Inflammatory macrophage treated with lipopolysaccharide for 1 hour (primary cell): ENCODE results near the gene PRXL2A.
"Not testable (repeated sequence)": the region's sequence is repeated elsewhere in the genome, so short reads cannot be mapped to it uniquely, and the experiment has no call there.

Experiments
- DNase-seq, 2 donors: peaks; one replicate each; pipeline ENCODE4 v3.0.0-alpha.2; 2020 to 2022

Gene PRXL2A, protein sequence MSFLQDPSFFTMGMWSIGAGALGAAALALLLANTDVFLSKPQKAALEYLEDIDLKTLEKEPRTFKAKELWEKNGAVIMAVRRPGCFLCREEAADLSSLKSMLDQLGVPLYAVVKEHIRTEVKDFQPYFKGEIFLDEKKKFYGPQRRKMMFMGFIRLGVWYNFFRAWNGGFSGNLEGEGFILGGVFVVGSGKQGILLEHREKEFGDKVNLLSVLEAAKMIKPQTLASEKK

GRCh38 chr10:80408242-80409101, at the start of gene PRXL2A:
PRXL2A (plus strand) TSS chr10:80408551; CDS start chr10:80420468, 11,917 bp downstream.
- peak; percentile 70 to 73 for DNase-seq

GRCh38 chr10:80358925-80359324, 49.4 kb upstream of the PRXL2A start:
- DNase-seq, result not testable (repeated sequence)

- no peak for DNase-seq
Observed at GRCh38 chr10:80359644-80360043, 48.7 kb upstream of the PRXL2A start.

DNA sequence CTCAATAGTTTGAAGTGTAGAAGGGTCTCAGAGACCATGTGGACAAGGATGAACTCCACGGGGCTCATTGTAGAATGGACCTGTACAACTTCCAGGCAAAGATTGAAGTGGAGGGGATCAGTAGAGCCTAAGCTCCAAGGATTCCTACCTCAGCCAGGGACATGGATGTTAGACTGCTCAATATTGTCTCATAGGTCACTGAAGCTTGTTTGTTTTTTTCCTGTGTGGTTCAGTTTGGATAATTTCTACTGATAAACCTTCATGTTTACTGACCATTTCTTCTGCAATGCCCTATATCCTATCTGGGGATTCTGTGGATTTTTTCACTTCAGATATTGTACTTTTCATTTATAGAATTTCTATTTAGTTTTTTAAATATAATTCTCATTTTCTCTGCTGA, 42.8 kb upstream of the PRXL2A start:
- no peak for DNase-seq

DNA sequence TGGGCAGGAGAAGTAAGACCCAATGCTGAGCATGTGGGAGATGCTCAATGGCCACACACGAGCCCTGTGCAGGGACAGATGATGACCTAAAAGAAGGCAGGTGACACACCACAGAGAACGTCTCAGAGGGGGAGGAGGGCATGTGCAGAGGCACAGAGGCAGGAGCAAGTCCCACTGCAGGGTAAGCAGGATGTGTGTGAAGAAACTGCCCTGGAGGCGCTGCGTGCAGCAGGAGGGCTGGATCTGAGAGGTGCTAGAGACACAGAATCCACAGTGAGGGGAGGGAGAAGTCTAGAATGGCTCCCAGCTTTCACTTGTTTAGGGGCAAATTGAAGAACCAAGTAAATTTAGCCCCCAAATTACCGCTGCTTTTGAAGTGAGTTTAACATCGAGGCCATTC, 36.9 kb upstream of the PRXL2A start:
- no peak for DNase-seq

GRCh38 chr10:80372675-80373074, 35.7 kb upstream of the PRXL2A start:
- no peak for DNase-seq

DNA sequence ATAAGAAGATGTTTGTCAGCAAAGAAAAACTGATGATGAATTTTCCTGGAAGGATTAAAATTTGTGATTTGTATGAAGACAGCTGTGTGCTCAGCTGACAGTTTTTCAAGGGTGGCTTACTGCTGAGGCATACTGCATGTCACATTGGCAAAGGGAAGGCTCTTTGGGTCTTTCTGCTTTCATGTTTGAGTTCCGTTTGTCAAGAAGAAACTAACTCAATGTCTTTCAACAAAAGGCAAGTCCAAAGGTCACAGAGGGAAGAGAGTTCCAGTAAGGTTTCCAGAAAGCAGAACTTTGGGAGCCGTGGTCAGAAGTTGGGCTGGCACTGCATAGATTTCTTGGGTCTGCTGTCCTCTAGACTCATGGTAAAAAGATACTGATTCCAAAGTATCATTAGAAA, 34.8 kb upstream of the PRXL2A start:
- peak; percentile 61 for DNase-seq

DNA sequence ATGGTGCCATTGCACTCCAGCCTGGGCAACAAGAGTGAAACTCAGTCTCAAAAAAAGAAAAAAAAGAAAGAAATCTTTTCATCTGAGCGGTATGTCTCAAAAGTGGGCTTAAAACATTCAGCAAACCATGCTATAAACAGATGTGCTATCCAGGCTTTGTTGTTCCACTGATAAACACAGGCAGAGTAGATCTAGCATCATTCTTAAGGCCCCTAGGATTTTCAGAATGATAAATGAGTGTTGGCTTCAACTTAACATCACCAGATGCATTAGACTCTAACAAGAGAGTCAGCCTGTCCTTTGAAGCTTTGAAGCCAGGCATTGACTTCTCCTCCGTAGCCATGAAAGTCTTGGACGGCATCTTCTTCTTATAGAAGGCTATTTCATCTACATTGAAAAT, 28.6 kb upstream of the PRXL2A start:
- DNase-seq, result no peak

GRCh38 chr10:80380185-80380584, 28.2 kb upstream of the PRXL2A start:
- no peak for DNase-seq

- peak; percentile 58 to 78 for DNase-seq
Observed at GRCh38 chr10:80382989-80383388, 25.4 kb upstream of the PRXL2A start.

- no peak for DNase-seq
Observed at GRCh38 chr10:80390740-80391139, 17.6 kb upstream of the PRXL2A start.

DNA sequence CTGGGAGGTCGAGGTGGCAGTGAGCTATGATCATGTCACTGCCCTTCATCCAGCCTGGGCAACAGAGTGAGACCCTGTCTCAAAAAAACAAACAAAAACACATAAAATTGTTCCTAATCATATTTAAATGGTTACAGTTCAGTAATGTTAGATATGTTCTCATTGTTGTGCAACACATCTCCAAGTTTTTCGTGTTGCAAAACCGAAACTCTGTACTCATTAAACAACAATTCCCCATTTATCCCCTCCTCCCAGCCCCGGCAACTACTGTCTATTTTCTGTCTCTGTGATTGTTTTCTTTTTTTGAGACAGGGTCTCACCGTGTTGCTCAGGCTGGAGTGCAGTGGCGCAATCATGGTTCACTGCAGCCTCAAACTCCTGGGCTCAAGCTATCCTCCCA, 16.1 kb upstream of the PRXL2A start:
- peak; percentile 68 to 80 for DNase-seq

GRCh38 chr10:80394358-80394916, 13.9 kb upstream of the PRXL2A start:
- no peak for DNase-seq

DNA sequence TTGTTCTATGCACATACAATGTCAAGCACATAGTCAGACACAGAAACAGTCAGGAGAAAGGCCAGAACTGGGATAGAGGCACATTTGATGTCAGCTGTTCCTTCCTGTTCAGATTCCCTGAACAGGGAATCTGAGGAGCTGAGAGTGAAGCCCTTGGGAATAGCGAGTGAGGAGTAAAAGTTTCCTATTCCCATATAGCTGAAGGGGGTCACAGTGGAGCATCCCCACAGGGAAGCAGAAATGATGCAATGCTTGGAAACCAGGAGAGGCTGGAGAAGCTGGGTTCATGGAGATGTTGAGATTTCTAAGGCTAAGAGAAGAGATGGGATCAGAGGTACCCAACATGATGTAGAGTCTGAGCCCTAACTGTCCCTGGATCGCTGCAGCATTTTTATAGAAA, 11.3 kb upstream of the PRXL2A start:
- no peak for DNase-seq

DNA sequence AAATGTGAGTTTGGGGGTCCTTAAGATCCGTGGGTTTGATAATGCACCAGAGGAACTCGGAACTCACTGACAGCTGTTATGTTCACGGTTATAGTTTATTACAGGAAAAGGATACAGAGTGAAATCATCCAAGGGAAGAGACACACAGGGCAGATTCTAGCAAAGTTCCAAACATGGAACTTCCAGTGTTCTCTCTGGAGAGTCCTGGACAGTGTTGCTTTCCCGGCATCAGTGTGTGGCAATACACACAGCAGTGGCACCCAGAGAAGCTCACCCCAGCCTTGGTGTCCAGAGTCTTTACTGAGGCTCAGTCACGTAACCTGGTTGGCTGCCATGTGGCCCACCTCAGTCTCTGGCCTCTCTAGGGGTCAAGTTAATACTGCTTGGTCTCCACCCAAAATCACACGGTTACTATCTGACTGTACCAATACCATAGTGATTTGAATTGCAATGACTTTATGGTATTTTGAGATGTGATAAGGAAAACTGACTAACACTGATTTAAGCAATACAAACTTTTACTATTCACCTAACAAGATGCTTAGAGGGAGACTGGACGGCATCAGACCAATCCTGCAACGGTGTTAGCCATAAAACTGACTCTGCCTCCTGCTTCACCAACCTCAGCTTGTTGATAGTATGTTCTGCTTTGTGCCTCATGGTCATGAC, 8.1 kb upstream of the PRXL2A start:
- DNase-seq, result no peak

GRCh38 chr10:80405035-80405434, 3.3 kb upstream of the PRXL2A start:
- no peak for DNase-seq

GRCh38 chr10:80405626-80406025, 2.7 kb upstream of the PRXL2A start:
- no peak for DNase-seq

DNA sequence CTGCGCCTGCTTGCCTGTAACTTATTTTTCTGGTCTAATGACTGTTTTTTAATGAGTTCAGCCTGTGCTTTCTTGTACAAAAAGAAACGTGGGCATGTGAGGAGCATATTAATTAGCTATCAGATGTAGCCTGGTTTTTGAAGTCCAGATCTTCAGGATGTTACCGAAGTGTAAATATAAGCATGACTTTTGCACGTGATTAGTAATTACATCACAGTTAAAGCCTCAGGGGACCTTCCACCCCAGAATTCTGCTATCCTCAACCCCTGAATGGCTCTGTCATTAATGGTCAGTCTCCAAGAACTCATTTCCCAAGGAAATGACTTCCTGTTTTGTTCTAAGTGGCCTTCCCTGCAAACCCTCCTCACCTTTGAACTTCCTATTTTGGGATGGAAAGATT, 2.1 kb upstream of the PRXL2A start:
- no peak for DNase-seq

DNA sequence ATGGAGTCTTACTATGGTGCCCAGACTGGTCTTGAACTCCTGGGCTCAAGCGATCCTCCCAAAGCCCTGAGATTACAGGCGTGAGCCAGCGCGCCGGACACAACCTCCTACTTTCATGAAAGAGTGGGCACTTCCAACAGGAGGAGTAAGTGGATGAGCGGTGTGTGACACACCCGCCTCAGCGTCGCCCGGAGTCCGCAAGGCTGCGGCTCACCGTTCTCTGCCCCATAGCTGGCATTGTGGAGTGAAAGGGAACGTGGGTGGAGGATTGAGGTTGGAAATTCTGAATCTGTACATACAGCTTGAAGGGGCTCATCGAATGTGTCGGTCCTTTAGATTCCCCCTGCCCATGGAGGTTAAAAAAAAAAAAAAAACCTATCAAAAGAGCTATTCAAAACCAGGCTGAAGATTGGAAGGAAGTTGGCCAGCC, 524 bp upstream of the PRXL2A start:
- DNase-seq, result peak; percentile 36 to 58

- no peak for DNase-seq
Observed at GRCh38 chr10:80409121-80409520, 770 bp downstream of the PRXL2A start.

- DNase-seq, result no peak
Observed at GRCh38 chr10:80410122-80410521, 1.8 kb downstream of the PRXL2A start.

DNA sequence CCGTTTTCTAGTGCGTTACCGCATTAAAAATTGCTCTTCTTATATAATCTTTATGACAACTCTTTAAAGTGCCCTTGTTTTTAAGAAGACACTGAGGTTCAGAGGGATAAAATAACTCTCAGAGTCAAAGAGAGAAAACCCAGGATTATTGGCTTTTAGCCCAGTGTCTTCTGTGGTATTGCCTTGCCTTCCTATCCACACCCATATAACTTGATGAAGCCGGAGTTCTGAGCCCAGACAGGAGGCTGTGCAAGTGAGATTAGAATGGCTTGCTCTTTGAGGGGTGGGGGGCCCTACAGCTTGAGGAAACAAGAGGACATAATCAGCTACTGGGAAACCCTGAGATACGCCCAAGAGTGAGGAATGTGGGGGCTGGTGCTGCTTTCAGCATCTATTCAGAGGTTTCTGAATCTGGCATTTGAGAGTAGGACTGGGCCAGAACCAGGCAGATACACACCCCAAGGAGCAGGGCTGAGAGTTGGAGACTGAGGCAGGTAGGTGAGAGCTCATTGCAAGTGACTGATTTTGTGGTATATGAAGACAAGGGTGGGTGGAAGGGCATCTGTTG, 2.3 kb downstream of the PRXL2A start:
- no peak for DNase-seq

GRCh38 chr10:80411267-80411668, 2.9 kb downstream of the PRXL2A start:
- no peak for DNase-seq
